ENCODE data around the gene RTN4R. TPM values are rescaled to one million over a fixed set of nuclear protein-coding genes. Genes with fewer than 3 reads are reported as not detected.
A peak's percentile ranks its signal among the peaks of the same experiment; 100 is the strongest.

The RTN4R gene
- total and polyA plus RNA-seq, 9 of the 15 experiments (the other 6 are each of a cell fraction or from before 2014, with no cell fraction given) = 0.04 to 2.8 (median 1.4) TPM; not detected in 3

- TF ChIP-seq RREB1 (CRISPR knock-in tag; IDR thresholded peaks at IDR 0.05) (0 out of 2 replicates have a peak, but pooled peaks have one; percentile 51), RBM22 (IDR thresholded peaks at IDR 0.05; ENCODE audit: low read depth, low read length, poor library complexity, severe bottlenecking) (no peak)
Observed at GRCh38 chr22:20194681-20195593, 73.2 kb downstream of the RTN4R start (continued).

Data from K562 (cell line).